HG03378 (cell line): ENCODE data around the gene CA4.
"Not testable (repeated sequence)": the region's sequence is repeated elsewhere in the genome, so short reads cannot be mapped to it uniquely, and the experiment has no call there.

Experiments
- ATAC-seq: cut with Tn5 transposase; IDR thresholded peaks from one replicate; pipeline ENCODE4 v1.9.1; 2021; ENCODE audit warnings: mild to moderate bottlenecking, moderate library complexity; ENCODE audit not compliant: unreplicated experiment

CA4 gene

DNA sequence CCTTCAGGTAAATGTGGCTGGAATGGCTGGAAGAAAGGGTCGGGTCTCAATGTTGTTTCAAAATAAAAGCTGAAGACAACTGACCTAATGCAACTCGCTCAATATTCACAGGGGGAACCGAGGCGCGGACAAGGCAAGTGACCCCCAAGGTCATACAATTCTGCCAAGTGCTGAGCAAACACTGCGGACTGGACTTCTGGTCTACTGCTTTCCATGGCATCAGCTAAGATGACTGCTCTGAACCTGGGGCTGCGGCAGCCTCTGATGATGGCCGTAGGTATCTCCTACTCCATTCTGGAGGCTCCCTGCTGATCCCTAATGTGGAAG is 21.9 kb downstream of the CA4 start:
- no peak for ATAC-seq

DNA sequence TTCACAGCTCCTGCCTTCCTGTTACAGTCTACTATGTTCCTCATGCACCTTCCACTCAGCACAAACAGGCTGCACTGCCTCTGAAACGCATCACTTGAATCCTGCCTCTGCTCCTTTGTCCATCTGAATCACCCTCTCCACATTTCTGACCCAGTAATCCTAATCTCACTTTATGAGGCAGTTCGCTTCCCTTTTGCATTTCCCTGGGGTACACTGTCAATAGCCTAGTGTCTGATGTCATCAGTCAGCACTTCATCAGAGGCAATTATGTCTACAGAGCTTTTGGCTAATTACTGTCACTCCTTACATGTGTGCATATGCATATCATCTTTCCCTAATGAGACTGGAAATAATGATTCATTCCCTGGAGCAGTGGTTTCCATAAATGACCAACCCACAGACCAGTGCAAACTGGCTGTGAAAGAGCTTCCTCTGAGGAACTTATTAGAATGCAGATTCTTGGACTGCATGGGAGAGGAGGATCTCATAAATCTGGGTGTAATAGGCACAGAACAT is 23.6 kb downstream of the CA4 start:
- no peak for ATAC-seq

- ATAC-seq = no peak
These were observed 24.3 kb downstream of the CA4 start for GRCh38 chr17:60174035-60174434.

DNA sequence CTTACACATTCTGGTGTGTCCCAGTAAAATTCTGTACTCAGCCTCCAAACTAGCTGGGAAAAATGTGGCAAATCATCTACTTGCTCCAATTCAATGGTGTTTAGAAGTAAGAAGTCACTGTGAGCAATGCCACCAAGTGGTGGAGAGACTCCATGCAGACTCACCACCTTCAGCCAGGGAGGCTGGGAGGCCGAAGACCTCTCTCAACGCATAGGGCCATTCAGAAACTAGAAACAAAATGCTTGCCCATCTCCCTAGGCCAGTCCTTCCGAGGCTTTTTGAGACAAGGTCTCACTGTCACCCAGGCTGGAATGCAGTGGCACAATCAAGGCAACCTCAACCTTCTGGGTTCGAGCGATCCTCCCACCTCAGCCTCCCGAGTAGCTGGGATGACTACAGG is 25.0 kb downstream of the CA4 start:
- not testable (repeated sequence) for ATAC-seq

GRCh38 chr17:60176763-60177162 is 27.0 kb downstream of the CA4 start:
- not testable (repeated sequence) for ATAC-seq

GRCh38 chr17:60178180-60178579 is 28.4 kb downstream of the CA4 start:
- not testable (repeated sequence) for ATAC-seq

GRCh38 chr17:60180380-60180779 is 30.6 kb downstream of the CA4 start:
- not testable (repeated sequence) for ATAC-seq

GRCh38 chr17:60186372-60186771 is 36.6 kb downstream of the CA4 start:
- ATAC-seq = not testable (repeated sequence)

- ATAC-seq = not testable (repeated sequence)
These were observed 37.3 kb downstream of the CA4 start for GRCh38 chr17:60186846-60187745.

- no peak for ATAC-seq
These were observed 39.0 kb downstream of the CA4 start for GRCh38 chr17:60188759-60189158.

DNA sequence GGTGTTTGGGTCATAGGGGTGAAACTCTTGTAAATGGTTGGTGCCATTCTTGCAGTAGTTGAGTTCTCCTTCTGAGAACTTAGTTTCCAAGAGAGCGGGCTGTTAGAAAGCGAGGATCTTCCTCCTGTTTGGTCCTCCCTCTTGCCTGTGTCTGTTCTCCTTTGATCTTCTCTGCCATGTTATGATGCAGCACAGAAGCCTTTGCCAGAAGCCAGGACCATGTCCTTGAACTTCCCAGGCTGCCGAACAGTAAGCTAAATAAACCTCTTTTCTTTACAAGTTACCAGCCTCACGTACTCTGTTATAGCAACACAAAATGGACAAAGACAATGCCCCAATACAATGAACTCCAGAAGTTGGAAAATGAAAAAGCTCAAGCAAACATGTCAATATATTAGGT is 40.3 kb downstream of the CA4 start:
- not testable (repeated sequence) for ATAC-seq

DNA sequence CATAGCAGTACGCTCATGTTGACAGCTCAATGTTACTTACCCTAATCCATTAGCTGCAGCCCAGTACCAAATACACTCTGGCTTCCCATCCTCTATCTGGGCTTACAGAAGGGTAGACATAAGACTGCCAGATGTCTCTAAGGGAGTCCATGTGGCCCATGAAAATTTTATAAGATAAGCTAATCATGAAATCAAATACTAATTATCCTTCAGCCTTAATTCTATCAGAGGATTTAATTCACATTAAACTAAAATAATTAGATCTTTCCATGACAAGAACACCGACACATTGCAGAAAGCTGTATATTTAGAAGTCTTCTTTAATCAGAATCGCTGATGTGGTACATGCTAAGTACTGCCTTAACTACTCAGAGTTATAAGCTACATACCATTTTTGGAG is 43.3 kb downstream of the CA4 start:
- not testable (repeated sequence) for ATAC-seq

DNA sequence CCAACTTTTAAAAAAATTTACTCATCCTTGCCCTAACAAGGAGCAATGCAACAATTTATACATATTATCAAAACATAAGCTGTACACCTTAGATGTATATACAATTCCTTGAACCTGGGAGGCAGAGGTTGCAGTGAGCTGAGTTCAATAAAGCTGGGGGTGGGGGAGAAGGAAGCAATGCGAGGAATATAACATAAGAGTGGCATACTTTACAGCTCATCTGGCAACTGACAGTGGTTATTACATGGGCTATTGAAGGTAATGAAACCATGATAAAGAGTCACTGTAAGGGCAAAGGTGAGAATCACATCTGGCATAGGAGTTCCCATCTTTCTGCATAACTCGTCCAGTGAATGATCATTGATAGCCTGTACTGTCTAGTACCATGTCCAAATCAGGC is 43.7 kb downstream of the CA4 start:
- ATAC-seq = no peak

DNA sequence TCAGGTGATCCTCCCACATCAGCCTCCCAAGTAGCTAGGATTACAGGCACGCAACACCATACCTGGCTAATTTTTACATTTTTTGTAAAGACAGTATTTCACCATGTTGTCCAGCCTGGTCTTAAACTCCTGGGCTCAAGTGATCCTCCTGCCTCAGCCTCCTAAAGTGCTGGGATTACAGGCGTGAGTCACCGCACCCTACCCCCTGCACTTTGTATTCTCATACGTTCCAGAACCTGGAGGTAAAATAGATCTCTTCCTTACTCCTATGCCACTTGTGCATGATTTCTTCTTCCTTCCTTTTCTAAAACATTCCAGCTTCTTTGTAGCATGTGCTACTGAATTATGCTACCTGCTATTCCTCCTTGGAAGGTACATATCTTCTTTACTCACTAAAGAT is 44.4 kb downstream of the CA4 start:
- not testable (repeated sequence) for ATAC-seq

DNA sequence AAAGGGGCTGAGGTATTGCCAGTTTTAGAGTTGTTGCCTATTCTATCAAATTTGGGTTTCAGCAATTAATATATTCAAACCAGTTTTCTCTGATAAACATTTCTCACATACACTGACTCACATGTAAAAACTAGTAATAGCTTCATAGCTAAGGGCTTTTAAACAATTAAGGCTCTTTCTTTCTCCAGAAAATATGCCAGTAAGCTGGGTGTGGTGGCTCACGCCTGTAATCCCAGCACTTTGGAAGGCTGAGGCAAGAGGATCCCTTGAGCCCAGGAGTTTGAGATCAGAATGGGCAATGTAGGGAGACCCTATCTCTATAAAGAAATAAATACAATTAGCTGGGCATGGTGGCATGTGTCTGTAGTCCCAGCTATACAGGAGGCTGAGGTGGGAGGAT is 48.9 kb downstream of the CA4 start:
- ATAC-seq = not testable (repeated sequence)

GRCh38 chr17:60205782-60206181 is 56.0 kb downstream of the CA4 start:
- ATAC-seq = not testable (repeated sequence)

- not testable (repeated sequence) for ATAC-seq
These were observed 58.5 kb downstream of the CA4 start for GRCh38 chr17:60208302-60208701.
